GM18907 (cell line): ENCODE data around the gene PEA15.
A peak's percentile ranks its signal among the peaks of the same experiment; 100 is the strongest.

Source experiments
- ATAC-seq: cut with Tn5 transposase; IDR thresholded peaks from one replicate; pipeline ENCODE4 v1.9.1; 2021; ENCODE audit warnings: mild to moderate bottlenecking, moderate library complexity; ENCODE audit not compliant: unreplicated experiment

Gene PEA15

DNA sequence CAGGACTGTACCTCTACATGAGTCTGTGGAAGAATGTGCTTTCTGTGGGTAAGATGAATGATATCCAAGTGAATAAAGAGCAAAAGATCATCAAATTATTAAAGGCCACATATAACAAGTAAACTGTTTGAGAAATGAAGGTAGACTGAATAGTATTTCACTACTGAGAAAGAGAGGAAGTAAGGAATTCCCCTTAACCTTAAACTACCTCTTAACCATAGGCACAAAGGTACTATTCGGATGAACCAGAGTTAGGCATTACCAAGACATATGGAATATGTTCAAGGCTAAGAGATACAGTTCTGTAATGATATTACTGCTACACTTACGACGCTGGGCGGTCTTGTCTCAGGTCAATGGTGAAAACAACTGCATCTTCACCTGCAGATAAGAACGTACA is 31.6 kb downstream of the PEA15 start:
- ATAC-seq: no peak

DNA sequence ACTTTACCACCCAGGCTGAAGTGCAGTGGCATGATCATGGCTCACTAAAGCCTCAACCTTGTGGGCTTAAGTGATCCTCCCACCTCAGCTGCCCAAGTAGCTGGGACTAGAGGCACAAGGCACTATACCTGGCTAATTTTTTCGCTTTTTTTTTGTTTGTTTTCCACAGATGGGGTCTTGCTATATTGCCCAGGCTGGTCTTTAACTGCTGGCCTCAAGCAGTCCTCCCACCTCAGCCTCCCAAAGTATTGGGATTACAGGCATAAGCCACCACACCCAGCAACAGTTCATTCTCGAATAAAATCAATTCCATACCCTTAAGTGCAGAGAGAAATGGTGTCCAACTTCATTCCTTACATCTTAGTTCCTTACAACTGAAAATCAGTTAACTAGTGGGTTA is 32.4 kb downstream of the PEA15 start:
- ATAC-seq: no peak

DNA sequence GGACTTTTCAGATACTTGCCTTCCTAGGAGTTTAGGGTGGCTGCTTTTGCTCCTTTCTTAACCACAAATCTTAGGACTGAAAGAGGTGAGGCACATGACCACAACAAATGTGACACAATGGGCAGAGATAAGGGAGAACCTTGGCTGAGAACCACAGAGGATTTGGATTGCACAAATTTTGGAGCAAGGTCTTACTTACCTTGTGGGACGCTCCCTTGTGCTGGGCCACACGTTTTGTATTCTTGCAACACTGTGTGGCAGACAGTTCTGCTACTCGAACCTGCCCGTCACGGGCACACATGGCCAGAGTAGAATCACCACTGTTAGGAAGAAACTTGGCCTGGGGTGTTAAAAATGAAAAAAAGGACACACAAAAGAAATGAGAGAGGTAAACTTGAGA is 33.2 kb downstream of the PEA15 start:
- ATAC-seq: no peak

DNA sequence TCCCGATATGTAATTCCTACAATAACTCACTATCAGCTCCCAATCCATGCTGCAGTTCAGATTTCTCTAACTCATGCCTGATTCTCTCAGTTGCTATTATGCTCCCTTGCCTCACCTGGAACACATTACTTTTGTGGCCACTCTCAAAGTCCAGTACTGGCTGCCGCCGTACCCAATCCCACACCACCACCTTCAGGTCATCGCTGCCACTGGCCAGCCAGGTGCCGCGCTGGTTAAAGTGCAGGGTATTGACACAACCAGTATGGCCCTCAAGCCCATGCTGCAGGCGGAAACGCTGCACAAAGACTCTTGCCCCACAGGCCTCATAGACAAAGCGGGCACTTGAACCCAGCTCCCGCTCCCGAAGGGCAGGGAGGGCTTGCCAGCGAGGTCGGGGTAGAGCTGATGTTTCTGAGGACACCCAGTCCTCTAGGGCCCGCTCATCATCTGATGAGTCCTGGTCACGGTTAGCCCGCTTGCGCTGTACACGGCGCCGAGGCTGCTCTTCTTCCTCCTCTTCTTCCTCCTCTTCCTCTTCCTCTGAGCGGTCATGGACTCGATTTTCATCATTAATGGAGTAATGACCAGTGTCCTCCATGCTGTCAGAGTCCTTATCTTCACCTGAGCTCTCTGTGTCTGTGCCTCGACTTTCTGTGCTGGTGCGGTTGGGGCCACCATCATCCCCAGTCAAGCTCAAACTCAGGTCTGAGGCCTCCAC is 34.6 kb downstream of the PEA15 start:
- ATAC-seq: no peak

DNA sequence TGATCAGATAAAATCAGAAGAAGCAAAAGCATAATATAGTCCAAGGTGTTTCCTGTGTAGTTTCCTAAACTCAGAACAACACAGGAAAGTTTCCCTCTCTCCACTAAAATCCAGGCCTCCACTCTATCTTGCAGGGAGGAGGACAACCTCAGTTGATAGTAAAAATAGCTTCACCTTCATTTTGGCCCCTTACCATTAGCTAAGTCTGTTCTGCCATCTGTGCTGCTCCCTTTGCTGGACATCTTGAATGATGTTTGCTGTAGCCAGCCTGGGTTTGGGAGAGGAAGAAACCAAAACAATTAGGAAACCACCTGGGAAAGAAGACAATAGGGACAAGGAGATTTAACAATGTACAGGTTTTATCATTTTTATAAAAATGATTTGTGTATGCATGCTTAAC is 38.6 kb downstream of the PEA15 start:
- no peak for ATAC-seq

DNA sequence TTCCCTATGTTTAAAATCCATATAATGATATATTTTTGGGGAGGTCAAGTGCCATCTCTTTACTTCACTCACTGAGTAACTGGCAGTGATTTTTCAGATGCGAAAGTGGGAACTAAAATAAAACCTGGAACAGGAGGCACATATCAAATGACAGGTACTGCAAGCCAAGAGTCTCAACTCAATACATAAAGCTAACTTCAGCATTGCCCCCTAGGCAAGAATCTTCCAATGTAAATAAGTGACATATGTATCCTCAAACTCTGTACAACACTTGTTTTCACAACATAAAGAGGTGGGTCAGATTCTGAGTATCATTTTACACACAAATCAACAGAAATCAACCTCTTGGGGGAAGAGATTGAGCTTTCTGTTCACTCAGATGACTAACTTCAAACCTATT is 39.0 kb downstream of the PEA15 start:
- no peak for ATAC-seq

DNA sequence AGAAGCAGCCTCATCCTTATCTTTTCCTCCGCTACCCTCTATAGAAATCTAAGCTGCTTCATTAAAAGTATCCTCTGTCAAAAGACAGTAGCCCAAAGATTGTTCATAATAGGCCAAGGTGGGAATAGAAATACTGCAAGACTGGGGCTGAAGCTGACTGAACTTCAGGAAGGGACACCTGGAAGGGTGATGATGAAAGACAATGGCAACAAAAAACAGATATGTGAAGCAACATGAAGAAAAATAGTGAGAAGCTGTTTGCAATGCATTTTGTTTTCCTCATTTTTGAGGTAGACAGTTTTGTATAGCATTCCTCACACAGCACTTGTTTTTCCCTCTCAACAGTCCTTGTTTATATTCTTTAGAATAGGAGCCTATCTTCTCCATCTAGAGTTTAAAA is 40.2 kb downstream of the PEA15 start:
- ATAC-seq: no peak

DNA sequence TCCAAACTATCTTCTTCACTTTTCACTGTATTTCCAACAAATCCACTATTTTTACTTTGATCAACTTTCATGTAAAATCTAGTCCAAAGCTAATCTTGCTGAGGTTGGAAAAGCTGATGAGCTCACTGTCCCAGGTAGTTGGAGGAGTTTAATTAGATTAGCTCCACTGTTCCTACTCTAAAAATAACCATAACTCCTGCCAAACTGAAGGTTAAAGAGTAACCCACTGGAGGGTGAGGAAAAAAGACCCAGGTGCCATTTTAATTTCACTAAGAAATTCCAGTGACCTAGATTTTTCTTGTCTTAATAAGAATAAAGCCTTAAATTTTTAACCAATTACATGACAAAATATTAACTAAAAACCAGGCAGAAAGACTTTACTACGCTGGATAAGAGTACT is 41.9 kb downstream of the PEA15 start:
- no peak for ATAC-seq

DNA sequence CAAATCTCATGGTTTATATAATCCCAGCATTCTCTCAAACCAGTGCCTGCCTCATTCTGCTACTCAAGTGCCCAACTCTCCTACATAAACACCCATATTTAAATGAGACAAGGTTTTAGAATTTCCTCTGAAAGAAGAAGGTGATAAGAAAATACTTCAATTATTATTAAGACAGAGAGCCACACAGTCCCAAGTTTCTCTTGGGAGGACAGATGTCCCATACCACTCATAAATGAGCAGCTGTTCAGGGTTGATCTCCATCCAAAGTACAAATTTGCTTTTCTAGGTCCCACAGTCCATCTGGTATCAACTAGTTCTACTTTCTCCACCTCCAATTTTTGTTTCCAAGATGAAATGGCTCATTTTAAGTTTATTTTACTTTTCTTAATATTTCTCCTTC is 45.8 kb downstream of the PEA15 start:
- no peak for ATAC-seq

DNA sequence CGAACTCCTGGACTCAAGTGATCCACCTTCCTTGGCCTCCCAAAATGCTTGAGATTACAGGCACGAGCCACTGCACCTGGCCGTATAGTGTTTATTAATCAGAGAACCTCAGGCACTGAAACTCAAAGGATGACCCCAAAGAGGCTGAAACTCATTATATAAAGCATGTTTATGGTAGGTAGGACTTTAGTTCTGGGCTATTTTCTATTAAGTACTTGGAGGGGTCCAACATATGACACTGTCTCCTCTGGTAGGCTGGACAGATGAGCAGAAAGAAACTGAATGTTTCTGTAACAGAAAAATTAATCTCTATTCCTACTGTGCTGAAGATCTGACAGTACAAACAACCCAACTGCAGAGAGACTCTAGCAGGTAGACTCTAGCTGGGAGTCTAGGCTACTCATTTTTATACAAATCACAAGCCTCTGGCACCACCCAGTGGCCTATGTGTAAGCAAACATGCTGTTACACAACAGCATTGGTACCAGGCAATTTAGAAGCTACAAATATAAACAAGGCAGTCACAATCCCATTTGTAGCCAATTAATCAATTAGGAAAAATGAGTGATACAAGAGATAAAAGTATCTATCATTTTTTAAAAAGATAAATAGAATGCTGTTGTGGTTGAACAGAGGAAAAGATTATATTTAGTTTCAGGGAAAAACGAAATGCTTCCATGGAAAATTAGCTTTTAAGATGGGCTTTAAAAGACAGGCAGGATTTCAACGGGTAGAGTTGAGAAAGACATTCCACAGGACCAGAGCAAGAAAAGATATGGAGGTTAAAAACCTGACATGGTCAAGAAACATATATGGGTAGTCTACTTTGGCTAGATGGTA is 46.7 kb downstream of the PEA15 start:
- ATAC-seq: peak; percentile 71

DNA sequence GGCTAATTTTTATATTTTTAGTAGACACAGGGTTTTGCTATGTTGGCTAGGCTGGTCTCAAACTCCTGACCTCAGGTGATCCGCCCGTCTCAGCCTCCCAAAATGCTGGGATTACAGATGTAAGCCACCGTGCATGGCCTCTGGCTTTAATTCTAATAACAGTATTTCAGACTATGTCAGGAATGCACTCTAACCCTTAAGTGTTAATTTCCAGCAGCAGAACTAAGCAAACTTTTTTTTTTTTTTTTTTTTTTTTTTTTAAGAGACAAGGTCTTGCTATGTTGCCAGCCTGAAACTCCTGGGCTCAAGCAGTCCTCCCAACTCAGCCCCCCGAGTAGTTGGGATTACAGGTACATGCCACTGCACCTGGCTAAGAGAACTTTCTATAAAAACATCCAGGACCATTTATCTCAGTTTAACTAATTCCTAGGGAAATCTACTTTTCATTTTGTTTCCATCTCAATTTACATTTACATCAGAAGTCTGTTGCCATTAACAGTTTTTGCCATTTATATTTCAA is 50.7 kb downstream of the PEA15 start:
- no peak for ATAC-seq

DNA sequence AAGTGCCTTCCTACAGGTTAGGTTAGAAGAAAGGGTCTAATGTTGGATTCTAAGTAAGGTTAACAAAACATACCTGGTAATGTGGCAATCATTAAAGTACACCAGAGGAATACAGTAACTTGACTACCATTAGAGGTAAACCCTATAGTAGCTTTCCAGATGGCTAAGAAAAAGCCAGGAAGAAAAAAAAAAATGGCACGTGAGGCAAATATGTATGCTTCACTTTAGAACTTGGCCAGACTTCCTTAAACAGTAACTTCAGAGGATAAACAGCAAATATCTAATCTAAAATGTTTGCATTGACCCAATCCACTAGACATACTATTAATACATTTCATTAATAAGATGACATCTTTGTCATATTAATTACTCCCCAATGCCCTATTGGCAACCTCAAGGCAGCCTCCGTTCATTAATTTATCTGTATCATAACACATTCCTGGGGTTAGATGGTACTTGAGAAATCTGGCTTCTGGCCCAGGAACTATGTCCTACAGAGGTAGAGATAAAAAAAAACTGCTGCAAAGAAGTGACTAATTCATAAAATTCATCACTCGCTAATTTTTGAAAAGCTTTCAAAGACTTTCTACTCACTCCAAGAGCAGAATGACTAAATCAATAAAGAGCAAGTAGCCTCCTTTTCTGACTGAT is 51.3 kb downstream of the PEA15 start:
- no peak for ATAC-seq

DNA sequence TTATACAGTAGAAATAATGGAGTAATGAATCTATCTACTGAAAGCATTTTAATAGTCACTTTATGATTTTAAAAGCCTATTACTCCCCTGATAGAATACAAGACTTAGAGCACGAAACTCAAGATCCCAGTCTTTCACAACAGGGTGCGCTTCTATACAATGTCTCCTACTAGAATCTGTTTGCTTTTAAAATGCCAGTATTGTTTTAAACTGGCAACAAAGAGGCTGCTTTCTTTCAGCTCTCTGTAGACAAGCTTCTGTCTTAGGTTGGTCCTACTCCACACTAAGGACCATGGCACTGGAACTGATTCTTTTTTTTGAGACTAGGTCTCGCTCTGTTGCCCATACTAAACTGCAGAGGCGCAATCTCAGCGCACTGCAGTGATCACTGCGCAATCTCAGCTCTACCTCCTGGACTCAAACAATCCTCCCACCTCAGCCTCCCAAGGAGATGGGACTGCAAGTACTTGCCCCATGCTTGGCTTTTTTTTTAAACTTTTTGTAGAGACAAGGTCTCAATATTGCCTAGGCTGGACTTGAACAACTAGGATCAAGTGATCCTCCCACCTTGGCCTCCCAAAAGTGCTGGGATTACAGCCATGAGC is 52.3 kb downstream of the PEA15 start:
- ATAC-seq: no peak

DNA sequence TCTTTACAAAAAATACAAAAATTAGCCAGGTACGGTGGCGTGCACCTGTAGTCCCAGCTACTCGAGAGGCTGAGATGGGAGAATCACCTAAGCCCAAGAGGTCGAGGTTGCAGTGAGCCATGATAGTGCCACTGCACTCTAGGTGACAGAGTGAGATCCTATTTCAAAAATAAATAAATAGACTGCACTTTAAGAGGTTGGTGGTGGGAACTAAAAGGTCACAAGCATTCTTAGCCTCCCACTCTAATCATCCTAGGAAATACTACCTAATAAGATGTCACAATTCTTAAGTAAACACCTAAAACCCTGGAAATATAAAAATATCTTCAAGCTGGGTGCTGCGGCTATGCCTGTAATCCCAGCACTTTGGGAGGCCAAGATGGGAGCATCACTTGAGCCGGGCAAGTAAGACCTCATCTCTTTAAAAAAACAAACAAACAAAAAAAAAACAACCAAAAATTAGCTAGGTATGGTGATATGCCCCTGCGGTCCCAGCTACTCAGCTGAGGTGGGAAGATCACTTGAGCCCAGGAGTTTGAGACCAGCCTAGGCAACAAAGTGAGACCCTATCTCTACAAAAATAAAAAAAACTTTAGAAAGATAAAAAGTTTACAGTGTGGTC is 53.1 kb downstream of the PEA15 start:
- no peak for ATAC-seq

DNA sequence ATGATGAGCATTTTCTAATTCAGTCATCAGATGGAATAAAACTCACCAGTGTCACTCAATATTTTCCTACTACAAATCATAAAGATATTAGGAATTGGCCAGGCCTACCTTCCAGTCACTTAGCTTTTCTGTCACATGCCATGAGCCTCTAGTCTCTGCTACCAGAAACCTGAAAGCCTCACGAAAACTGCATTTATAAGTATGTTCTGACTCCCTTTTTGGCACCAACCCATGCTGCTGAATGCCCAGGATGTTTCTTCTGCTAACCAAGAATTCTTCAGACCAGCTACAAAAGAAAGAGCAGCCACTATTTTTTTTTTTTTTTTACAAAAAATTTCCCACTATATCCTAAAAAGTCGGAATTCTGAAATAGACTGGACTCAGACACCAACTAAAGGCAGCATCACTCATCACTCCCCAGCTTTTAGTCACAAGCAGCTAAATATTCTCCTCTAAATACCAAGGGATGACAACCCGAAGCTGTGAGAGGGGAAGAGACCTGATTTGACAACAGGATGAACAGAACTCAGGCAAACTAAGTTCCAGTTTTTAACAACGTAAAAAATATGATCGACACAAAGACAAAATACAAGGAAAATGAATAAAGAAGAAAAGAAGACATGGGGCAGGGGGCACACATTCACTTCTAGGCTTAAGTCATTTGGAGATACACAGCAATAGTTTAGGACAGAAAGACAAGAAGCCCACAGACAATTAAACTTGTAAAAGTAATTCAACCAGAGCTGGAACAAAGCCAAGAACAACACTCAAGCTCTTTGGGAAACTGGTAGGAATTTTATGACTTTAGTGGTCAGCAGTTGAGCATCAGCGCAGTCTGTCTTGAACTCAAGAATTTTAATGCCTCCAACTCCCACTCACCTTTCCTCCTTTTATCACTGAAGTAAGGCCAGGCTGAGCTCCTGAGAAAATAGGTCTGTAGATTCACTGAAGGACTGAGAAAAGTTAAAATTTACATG is 55.5 kb downstream of the PEA15 start:
- ATAC-seq: no peak

DNA sequence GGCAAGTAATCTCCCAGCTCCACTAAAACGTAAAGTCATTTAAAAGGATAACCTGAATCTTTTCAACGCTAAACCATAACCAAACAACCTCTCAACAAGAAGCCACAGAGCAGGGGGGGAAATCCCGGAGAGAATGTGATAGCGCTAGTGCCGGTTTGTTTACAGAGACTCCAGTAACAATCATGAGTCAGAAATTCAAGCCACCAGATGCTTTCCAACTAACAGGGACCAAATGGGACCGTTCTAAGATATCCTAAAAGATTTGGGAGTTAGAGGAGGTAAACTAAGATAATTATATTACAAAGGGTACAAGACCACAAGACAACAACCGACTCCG is 56.3 kb downstream of the PEA15 start:
- ATAC-seq: peak; percentile 35

DNA sequence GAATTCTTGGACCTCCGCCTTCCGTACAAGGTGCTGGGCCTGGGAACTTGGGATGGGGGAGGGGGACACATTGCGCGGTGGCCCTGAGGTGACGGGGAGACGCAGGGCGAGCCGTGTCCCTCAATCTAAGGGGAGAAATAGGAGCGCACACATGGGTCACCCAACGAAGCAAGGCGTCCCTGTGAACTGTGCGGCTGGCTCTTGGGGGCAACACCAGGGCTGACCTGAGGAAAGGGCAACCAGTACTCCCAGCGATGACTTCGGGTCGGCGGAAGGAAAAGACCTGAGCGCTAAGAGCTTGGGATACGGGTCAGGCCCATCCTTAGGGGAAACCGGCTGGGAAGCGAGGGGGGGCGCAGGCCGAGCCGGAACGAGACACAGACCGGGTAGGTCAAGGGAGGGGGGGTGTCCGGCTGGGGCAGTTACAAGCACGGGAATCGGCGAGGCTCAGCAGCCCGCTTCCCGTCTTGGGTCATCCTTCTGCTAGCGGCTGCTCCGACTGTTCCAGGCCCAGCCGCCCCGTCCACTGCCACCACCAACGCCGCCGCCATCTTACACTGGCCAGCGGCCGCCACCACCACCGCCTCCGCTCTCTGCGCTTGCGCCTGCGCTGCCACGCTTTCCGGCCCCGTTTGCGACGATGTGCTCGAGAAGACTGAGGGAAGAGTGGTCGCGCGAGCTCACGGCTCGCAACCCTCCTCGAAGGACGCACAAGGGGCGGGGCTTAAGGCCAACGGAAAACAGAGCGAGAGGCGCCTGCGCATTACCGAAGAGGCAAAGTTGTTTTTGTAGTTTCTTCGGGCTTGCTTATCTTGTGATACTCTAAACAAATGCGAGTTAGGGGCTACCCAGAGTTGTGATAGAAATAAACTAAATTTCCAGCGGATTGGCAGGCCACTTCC is 57.0 kb downstream of the PEA15 start, which contains the start of gene DCAF8:
TSS of gene DCAF8 (minus strand) at position 657 of the 902 bp plus-strand sequence. CDS start 18,541 bp downstream, outside the sequence.
- ATAC-seq: peak; percentile 83

DNA sequence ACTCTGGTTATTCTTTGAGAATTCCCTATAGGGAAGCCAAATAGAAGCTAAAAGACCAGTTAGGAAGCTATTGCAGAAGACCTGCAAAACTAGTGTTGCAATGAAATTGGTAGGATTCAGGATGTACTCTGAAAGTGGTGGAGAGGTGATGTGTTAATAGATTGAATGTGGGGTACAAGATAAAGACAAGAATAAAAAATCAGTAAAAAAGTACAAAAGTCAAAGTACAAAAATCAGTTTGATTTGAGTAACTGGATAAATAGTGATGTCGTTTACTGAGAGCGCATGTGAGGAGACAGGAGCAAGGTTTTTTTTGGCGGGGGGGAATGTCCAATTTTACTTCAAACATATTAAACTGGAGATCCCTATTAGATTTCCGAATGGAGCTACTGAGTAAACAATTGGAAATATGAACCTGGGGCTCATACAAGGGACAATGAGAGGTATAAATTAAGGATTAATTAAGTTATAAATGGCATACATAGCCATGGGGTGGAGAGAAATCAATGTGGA is 59.7 kb downstream of the PEA15 start:
- ATAC-seq: no peak
